ENCODE measurements around the gene EYA2. TPM values are rescaled to one million over a fixed set of nuclear protein-coding genes. Genes with fewer than 3 reads are reported as not detected.

EYA2 gene
- total RNA-seq, 1 experiment from 2014 or later = 0.74 TPM

DNA sequence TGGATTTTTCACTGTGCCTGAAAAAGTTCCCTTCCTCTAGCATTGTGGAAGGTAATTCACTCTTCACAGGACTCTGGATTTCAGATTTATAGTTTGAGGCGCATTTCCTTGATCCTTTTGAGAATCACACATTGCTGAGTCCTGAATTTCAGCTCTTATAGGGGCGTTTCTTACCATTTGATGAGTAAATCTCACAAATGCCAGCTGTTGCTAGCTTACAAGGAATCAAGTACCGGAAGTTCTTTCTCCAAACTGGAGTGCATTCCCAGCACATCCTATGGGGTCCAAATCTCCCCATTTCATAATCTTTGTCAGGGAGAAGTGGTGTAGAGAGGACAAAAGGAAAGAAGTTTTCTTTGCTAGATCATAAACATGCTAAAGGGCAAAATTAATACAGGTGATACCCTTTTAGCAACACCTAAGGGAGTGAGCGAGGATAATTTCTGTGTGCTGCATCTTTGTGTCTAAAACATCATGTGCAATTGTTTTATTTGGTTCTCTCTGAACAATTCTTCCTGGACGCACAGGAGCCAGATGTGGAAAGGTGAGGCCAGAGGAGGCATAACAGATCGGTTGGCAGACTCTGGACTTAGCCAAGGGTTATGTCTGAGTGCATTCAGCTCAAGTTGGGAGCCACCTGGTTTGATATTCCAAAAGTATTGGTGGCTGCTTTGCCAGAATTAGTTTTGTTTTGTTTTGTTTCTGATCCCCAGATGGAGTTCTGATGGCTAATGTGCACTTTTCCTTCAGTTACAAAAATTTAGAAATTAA is 37.4 kb upstream of the EYA2 start:
- H3K56ac ChIP-seq (ENCODE audit: insufficient read length, low read depth, low read length) = no peak overlapping the region
- H2BK120ac ChIP-seq (ENCODE audit: low read depth, low read length, poor library complexity, severe bottlenecking) = no peak overlapping the region
- no peak overlapping the region for H2BK12ac ChIP-seq (ENCODE audit: insufficient read length, low read depth, low read length)
- H3K23me2 ChIP-seq (ENCODE audit: insufficient read length, low read depth, low read length, poor library complexity, severe bottlenecking) = no peaks in the 10 kb centered on the region
- H3K18ac ChIP-seq (ENCODE audit: insufficient read length, low read depth, low read length) = no peak overlapping the region
- no peaks in the 10 kb centered on the region for H3K4me1 ChIP-seq (ENCODE audit: insufficient read depth, low read length)
- H3K9ac ChIP-seq (ENCODE audit: extremely low read depth, insufficient read length, low read length) = no peak overlapping the region
- H4K8ac ChIP-seq (replicated peaks; ENCODE audit: insufficient read length, low read depth, low read length) = no peak overlapping the region
- H3K27me3 ChIP-seq (ENCODE audit: insufficient read depth, low read length) = no peaks in the 10 kb centered on the region
- WGBS (ENCODE audit: extremely low coverage, insufficient read length, low lambda C conversion rate) = no CpG with 5 or more reads among the region's 6 CpGs
- no peak overlapping the region for H3T11ph ChIP-seq (ENCODE audit: low read length)
- H3K27ac ChIP-seq (ENCODE audit: insufficient read length, low read depth, low read length) = no peak overlapping the region
- no peak for DNase-seq
- Mint-ChIP-seq H3K9me3 (no peaks in the 10 kb centered on the region; a peak in 2 of 5 replicates), H3K4me3 (no peak overlapping the region), H3K27ac (peak overlapping the region in 1 of 3 experiments; percentile 66; a peak in 1 of 7 replicates), H3K4me1 (no peaks in the 10 kb centered on the region), H3K36me3 (ENCODE audit: insufficient read depth in 1 of 3, low read depth in 3 of 3) (no peaks in the 10 kb centered on the region), H3K27me3 (ENCODE audit: low read depth) (peaks cover 9% of the 10 kb centered on the region)
- no peak overlapping the region for H2BK15ac ChIP-seq (ENCODE audit: low read depth, low read length)
- H2AFZ ChIP-seq (ENCODE audit: low read length) = peak overlapping the region; percentile 32
- H3K23ac ChIP-seq (ENCODE audit: insufficient read length, low read depth, low read length) = no peak overlapping the region
- no peak overlapping the region for H4K5ac ChIP-seq (ENCODE audit: insufficient read length, low read depth, low read length)
- H2AK5ac ChIP-seq (ENCODE audit: insufficient read length, low read length) = no peak overlapping the region
- no peaks in the 10 kb centered on the region for H3K79me1 ChIP-seq (ENCODE audit: insufficient read depth, low read depth, low read length, poor library complexity, severe bottlenecking)
- H3K4ac ChIP-seq (ENCODE audit: low read depth, low read length) = no peak overlapping the region
- H4K20me1 ChIP-seq (ENCODE audit: control insufficient read depth, insufficient read depth, insufficient read length) = no peaks in the 10 kb centered on the region
- H2BK20ac ChIP-seq (ENCODE audit: low read depth, low read length, poor library complexity, severe bottlenecking) = no peak overlapping the region
- H3K4me2 ChIP-seq (ENCODE audit: insufficient read depth, insufficient read length, low read length) = no peak overlapping the region
- no peak overlapping the region for H2BK5ac ChIP-seq (ENCODE audit: insufficient read length, low read length)
- H3K14ac ChIP-seq (ENCODE audit: insufficient read depth, low read length) = no peak overlapping the region
- no peak overlapping the region for H4K91ac ChIP-seq (ENCODE audit: insufficient read length, low read depth, low read length)
- TF ChIP-seq, protein P1, sequence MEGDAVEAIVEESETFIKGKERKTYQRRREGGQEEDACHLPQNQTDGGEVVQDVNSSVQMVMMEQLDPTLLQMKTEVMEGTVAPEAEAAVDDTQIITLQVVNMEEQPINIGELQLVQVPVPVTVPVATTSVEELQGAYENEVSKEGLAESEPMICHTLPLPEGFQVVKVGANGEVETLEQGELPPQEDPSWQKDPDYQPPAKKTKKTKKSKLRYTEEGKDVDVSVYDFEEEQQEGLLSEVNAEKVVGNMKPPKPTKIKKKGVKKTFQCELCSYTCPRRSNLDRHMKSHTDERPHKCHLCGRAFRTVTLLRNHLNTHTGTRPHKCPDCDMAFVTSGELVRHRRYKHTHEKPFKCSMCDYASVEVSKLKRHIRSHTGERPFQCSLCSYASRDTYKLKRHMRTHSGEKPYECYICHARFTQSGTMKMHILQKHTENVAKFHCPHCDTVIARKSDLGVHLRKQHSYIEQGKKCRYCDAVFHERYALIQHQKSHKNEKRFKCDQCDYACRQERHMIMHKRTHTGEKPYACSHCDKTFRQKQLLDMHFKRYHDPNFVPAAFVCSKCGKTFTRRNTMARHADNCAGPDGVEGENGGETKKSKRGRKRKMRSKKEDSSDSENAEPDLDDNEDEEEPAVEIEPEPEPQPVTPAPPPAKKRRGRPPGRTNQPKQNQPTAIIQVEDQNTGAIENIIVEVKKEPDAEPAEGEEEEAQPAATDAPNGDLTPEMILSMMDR (conservative IDR thresholded peaks at IDR 0.05) = no peak
- no peaks in the 10 kb centered on the region for H3K9me3 ChIP-seq (ENCODE audit: control insufficient read depth, low read depth, low read length)
- H3K79me2 ChIP-seq (ENCODE audit: insufficient read depth, low read length) = no peaks in the 10 kb centered on the region
